T-helper 17 cell (primary cell): Measurements from ENCODE around the gene USP53. TPM values are rescaled to one million over a fixed set of nuclear protein-coding genes. Genes with fewer than 3 reads are reported as not detected.
A peak's percentile ranks its signal among the peaks of the same experiment; 100 is the strongest.

Experiments
- ATAC-seq: fragments of 150-1000 bp; cut with Tn5 transposase; 2 replicates; pipeline ENCODE4 v1.10.0; 2021; ENCODE audit warnings: mild to moderate bottlenecking, moderate library complexity
- DNase-seq, 3 donors: peaks; one replicate each; pipeline versions ENCODE4 v3.0.0 to v3.0.0-alpha.2; 2020 to 2021
- H3K9me3 ChIP-seq: one replicate; pipeline ENCODE4 v1.7.0; 2013; ENCODE audit warnings: low read length, mild to moderate bottlenecking; ENCODE audit not compliant: control insufficient read depth, poor library complexity, severe bottlenecking
- H3K27ac Mint-ChIP-seq: one replicate; pipeline ENCODE4 v1.8.0; 2022; ENCODE audit warnings: mild to moderate bottlenecking, moderate library complexity, mixed read lengths
- H3K27me3 Mint-ChIP-seq: one replicate; pipeline ENCODE4 v1.8.0; 2022; ENCODE audit warnings: mixed read lengths
- H3K36me3 Mint-ChIP-seq: one replicate; pipeline ENCODE4 v1.8.0; 2022; ENCODE audit warnings: low read depth, mixed read lengths
- H3K4me1 Mint-ChIP-seq: one replicate; pipeline ENCODE4 v1.8.0; 2022; ENCODE audit warnings: mild to moderate bottlenecking, mixed read lengths
- H3K4me3 Mint-ChIP-seq: one replicate; pipeline ENCODE4 v1.8.0; 2022; ENCODE audit warnings: mild to moderate bottlenecking, moderate library complexity, mixed read lengths
- total RNA-seq, 4 donors: library from RNA in 2 of 4; stranded (reverse) in 2 of 4; gene quantifications; one replicate each; pipeline ENCODE4 v1.2.3 and lab custom pipeline; 2022 to 2026

Gene USP53
- total RNA-seq, 2 donors from 2014 or later = 22.4 to 22.9 TPM

DNA sequence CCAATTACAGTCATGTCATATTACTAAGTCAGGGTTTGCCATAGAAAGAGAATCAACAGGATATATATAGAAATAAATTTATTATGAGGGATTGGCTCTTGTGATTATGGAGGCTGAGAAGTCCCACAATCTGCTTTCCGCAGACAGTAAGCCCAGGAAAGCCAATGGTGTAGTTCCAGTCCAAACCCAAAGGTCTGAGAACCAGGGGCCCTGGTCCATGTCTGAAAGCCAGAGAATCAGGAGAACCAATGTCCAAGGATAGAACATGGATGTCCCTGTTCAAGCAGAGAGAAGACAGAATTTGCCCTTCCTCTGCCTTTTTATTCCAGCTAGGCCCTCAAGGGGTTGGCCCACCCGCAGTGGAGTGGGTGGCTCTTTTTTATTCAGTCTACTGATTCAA lies 83.8 kb downstream of the USP53 start:
- H3K4me1 Mint-ChIP-seq = peaks cover 29% of the 10 kb centered on the region
- DNase-seq (no peak), ATAC-seq (no peak)
- no peak overlapping the region for H3K4me3 Mint-ChIP-seq
- no peaks in the 10 kb centered on the region for H3K9me3 ChIP-seq
- H3K27me3 Mint-ChIP-seq = no peaks in the 10 kb centered on the region
- peak overlapping the region; percentile 29 for H3K27ac Mint-ChIP-seq
- H3K36me3 Mint-ChIP-seq = peaks cover 4% of the 10 kb centered on the region

DNA sequence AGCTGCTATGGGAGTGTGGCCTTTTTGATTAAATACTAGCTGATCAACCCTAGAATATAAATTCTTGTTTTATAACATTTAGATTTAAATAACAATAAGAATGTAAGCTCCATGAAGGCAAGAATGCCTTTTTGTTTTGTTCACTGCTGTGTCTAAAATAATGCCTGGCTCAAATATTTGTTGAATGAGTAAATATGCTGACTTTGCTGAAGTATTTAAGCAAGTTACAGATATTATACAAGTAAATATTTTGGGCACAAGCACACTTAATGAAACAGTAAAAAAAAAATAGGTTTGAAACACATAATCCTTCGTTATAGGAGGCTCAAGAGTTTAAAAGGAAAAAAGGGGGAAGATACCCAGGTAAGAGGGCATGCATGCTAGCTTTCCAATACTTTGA lies 85.3 kb downstream of the USP53 start:
- no peaks in the 10 kb centered on the region for H3K27me3 Mint-ChIP-seq
- peak overlapping the region; percentile 100 for H3K27ac Mint-ChIP-seq
- H3K4me1 Mint-ChIP-seq = peaks cover 31% of the 10 kb centered on the region
- no peak overlapping the region for H3K4me3 Mint-ChIP-seq
- H3K9me3 ChIP-seq = no peaks in the 10 kb centered on the region
- ATAC-seq (no peak), DNase-seq (no peak)
- peaks cover 4% of the 10 kb centered on the region for H3K36me3 Mint-ChIP-seq

DNA sequence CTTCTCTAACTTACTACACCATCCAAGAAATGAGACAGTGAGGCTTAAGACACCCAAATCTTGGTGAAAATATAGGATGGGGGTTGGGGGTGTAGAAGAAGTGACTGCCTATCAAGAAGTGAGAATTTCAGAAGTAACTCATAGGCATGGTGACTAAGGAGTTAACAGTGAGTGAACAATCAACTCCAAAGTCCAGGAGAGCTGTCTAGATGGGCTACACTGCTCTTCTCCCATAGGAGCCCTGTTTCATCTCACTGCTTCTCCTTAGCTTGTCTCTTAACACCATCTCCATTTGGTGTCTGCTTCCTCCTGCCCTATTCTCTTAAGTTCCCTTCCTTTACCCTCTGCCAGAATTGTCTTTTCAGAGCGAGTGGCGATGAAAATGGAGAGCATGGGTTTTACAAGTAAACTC lies 86.8 kb downstream of the USP53 start:
- H3K27me3 Mint-ChIP-seq = no peaks in the 10 kb centered on the region
- DNase-seq (no peak), ATAC-seq (no peak)
- H3K4me3 Mint-ChIP-seq = peak overlapping the region; percentile 98
- H3K27ac Mint-ChIP-seq = peak overlapping the region; percentile 100
- H3K4me1 Mint-ChIP-seq = peaks cover 31% of the 10 kb centered on the region
- peaks cover 6% of the 10 kb centered on the region for H3K36me3 Mint-ChIP-seq
- no peaks in the 10 kb centered on the region for H3K9me3 ChIP-seq

DNA sequence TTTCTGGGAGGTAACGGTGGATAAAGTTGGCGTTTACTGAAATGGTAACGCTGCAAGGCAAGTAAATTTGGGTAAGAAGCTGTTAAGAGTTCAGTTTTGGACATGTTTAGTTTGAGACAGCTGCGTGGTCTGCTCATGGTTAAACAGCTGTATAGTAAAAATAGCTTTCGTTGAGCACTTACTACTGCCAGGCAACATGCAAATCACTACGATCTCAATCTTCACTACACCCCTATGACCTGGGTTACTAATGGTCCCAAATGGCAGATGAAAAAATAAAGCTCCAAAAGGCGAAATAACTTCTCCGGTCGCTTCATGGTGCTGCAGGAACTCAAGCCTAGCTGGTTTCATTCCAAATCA lies 87.2 kb downstream of the USP53 start:
- Mint-ChIP-seq H3K27ac (peak overlapping the region; percentile 100), H3K27me3 (no peaks in the 10 kb centered on the region), H3K4me3 (peak overlapping the region; percentile 98), H3K4me1 (peaks cover 31% of the 10 kb centered on the region), H3K36me3 (peaks cover 6% of the 10 kb centered on the region)
- ATAC-seq (peak; percentile 9), DNase-seq (no peak)
- no peaks in the 10 kb centered on the region for H3K9me3 ChIP-seq

DNA sequence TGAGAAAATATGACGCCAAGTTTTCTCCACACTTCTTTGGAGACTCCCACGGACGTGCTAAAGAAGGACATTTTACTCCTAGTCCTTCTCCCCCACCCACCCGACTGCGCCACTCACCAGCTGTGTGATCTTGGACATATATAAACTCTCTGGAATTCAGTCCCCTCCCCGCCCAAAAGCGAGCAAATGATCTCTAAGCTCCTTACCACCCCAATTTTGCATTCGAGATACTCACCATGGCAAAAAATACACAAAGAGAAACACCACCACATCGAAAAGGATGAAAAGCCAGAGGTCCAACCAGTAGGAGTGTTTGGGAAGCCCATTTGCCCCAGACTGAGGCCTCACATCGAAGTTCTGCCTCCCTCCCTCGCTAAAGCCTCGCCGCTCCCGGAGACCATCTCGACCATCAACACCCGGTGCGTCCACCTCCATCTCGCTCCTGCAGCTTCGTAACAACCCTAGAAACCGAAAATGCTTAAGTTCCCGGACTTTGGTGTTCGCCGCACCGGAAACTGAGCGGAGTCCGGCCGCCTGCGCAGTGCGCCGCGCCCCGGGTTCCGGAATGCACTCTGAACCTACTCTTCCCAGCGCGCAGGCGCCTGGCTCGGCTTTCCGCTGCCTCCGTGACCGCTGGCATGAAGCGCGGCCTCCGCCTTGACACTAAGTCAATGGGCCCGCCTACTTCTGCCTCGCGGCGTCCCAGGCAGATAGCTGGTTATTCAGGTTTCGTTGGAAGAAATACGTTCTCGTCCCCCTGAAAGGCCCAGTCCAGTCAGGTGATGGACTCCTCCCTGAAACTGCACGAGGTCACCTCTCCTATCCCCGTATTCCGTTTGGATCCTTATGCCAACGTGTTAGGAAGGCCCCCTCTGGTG lies 87.8 kb downstream of the USP53 start:
- Mint-ChIP-seq H3K36me3 (peaks cover 6% of the 10 kb centered on the region), H3K4me3 (peak overlapping the region; percentile 98), H3K4me1 (peaks cover 31% of the 10 kb centered on the region), H3K27me3 (no peaks in the 10 kb centered on the region), H3K27ac (peak overlapping the region; percentile 100)
- peak; percentile 96 for ATAC-seq
- no peaks in the 10 kb centered on the region for H3K9me3 ChIP-seq
- DNase-seq = peak; percentile 79 to 83 (median 81)

DNA sequence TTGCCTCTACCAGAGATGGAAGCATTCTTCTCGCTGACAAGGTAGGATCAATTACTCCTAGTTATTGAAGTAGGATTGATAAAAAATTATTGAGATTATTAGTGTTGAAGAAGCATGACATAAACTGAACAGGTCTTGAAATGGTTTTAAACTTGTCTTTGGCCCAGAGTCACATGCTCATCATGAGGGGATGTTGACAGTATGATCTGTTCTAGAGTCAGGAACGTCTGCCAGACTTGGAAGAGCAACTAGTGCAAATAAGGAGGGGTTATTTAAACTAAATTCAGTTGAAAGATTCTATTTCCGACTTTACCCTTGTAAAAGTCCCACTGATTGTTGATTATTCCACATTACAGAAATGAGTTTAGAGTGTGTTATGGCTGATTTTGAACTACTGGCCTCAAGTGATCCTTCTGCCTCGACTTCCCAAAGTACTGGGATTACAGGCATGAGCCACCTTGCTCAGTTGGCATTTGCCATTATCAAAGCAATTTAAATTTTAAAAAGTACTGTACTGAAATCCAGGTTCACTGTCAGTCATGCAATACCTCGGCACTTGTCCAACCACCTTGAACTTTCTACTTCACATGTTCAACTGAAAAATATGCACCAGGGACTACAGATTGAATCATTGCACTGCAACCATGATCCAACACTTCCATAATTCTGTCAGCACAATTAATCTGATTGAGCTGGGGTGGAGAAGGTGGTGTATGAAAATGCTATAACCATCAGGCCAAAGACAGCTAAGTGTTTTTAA lies 89.7 kb downstream of the USP53 start:
- H3K36me3 Mint-ChIP-seq = peaks cover 4% of the 10 kb centered on the region
- H3K27ac Mint-ChIP-seq = no peak overlapping the region

DNA sequence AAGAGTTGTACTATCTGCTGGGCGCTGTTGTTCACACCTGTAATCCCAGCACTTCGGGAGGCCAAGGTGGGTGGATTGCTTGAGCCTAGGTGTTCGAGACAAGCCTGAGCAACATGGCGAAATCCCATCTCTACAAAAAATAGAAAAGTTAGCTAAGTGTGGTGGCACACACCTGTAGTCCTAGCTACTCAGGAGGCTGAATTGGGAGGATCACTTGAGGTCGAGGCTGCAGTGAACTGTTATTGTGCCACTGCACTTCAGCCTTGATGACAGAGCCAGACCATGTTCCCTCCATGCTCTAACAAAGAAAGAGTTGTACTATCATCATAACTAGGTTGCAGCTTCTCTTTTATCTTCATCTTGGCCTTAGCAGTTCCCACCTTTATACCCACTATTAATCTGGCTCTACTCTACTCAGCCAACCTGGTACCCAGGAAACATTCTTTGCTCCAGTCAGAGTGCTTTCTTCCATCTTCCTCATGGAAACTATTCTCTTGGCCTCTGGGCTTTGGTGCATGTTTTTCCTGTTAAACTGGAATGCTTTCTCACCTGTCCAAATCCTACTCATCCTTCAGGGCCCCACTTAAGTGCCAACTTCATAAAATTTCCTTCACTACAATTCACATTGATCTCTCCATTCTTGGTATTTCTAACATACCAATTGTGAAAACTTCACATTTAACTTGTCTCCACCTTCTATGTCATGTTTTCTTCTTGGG lies 91.2 kb downstream of the USP53 start:
- no peak overlapping the region for H3K27ac Mint-ChIP-seq
- H3K4me3 Mint-ChIP-seq = no peak overlapping the region
- no peaks in the 10 kb centered on the region for H3K9me3 ChIP-seq
- no peak for ATAC-seq
- DNase-seq = no peak
- peaks cover 4% of the 10 kb centered on the region for H3K36me3 Mint-ChIP-seq
- peaks cover 28% of the 10 kb centered on the region for H3K4me1 Mint-ChIP-seq
- H3K27me3 Mint-ChIP-seq = no peaks in the 10 kb centered on the region

More for the DNA sequence above, 89.7 kb downstream of the USP53 start:
- H3K4me3 Mint-ChIP-seq = no peak overlapping the region
- no peak for ATAC-seq
- no peaks in the 10 kb centered on the region for H3K27me3 Mint-ChIP-seq
- H3K9me3 ChIP-seq = no peaks in the 10 kb centered on the region
- no peak for DNase-seq
- peaks cover 36% of the 10 kb centered on the region for H3K4me1 Mint-ChIP-seq

DNA sequence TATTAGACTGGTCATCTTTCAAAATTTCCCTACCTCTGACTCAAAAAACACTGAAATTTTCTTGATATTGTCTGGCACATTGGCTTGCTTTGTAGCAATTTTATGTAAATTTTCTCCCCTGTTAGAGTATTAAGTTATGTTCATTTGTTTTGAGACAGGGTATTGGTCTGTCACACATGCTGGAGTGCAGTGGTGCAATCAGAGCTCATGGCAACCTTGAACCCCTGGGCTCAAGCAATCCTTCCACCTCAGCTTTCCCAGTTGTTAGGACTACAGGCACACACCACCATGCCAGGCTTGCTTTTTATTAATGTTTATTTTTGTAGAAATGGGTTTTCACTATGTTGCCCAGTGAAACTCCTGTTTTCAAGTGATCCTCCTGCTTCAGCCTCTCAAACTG lies 91.9 kb downstream of the USP53 start:
- no peak for ATAC-seq
- no peak overlapping the region for H3K27ac Mint-ChIP-seq

DNA sequence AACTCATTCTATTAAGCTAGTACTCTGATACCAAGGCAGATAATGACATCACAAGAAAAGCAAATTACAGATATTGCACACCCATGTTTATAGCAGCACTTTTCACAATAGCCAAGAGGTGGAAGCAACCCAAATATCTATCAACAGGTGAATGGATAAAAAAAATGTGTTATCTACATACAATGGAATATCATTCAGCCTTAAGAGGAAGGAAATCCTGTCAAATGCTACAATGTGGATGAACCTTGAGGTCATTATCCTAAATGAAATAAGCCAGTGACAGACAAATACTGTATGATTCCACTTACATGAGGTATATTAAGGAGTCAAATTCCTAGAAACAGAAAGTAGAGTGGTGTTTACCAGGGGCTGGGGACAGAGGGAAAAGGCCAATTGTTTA lies 95.1 kb downstream of the USP53 start:
- Mint-ChIP-seq H3K4me1 (peaks cover 8% of the 10 kb centered on the region), H3K27me3 (peaks cover 11% of the 10 kb centered on the region)

More for the DNA sequence above, 91.9 kb downstream of the USP53 start:
- DNase-seq = no peak
- Mint-ChIP-seq H3K36me3 (peaks cover 4% of the 10 kb centered on the region), H3K4me1 (peaks cover 22% of the 10 kb centered on the region), H3K4me3 (no peak overlapping the region), H3K27me3 (no peaks in the 10 kb centered on the region)
- H3K9me3 ChIP-seq = no peaks in the 10 kb centered on the region

DNA sequence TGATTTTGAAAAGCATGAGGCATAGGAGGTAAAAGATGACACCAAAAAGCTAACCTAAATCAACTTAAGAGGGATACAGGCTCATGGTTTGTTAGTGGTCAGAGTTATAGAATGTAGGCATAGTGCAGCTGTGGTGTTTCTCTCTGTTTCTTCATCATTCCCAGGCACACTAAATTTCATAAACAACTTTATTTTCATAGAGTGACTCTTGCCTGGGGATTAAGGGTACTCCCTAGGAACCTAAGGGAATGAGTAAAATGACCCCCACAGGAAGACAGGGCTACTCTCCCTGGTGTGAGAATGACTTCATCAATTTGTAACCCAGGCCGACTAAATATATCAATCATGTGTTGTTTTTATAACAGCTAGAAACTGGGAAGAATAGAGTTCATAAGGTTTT lies 98.3 kb downstream of the USP53 start:
- no peak overlapping the region for H3K4me3 Mint-ChIP-seq
- peaks cover 40% of the 10 kb centered on the region for H3K27me3 Mint-ChIP-seq
- ATAC-seq (no peak), DNase-seq (no peak)
- H3K4me1 Mint-ChIP-seq = peaks cover 11% of the 10 kb centered on the region
- no peak overlapping the region for H3K27ac Mint-ChIP-seq
- H3K36me3 Mint-ChIP-seq = peaks cover 2% of the 10 kb centered on the region
- H3K9me3 ChIP-seq = no peaks in the 10 kb centered on the region

More for the DNA sequence above, 95.1 kb downstream of the USP53 start:
- H3K27ac Mint-ChIP-seq = no peak overlapping the region
- no peak for ATAC-seq
- no peak for DNase-seq
- H3K9me3 ChIP-seq = no peaks in the 10 kb centered on the region
- H3K4me3 Mint-ChIP-seq = no peak overlapping the region
- H3K36me3 Mint-ChIP-seq = peaks cover 2% of the 10 kb centered on the region

DNA sequence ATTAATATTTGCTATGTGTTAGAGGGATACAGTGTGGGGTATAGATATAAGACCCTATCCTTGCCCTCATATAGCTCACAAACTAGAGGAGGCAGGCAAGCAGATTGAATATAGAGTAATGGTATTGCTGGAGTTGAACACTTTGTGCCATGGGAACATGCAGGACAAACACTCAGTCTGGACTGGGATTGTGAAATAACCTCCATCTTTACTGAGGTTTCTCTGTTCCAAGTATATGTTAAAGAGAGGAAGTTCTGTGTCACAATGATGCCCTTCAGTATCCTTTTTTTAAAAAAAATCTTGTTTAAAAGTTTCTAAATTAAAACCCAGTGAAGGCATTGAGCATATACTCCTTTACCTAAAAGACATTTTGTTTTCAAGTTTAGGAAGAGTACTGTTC lies 100.7 kb downstream of the USP53 start:
- no peak overlapping the region for H3K4me3 Mint-ChIP-seq
- peaks cover 2% of the 10 kb centered on the region for H3K36me3 Mint-ChIP-seq
- no peak for ATAC-seq

DNA sequence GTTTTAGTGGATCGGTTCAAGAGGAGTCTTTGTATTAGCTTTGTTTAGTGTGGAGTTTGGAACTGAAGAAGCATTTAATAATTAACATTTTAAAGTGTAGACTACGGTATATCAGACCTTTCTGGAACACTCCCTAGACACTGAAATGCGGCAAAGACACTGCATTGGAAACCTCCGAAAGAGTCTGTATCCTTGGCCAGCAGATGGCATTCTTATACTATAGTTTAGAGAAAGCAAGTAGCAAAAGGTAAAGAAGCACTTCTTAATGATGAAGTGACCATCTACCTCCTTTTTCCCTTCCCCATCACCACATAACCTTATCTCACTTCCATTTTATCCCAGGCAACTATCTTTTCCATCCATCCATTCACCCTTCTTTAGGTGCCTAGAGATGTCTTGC lies 101.8 kb downstream of the USP53 start:
- H3K36me3 Mint-ChIP-seq = peaks cover 2% of the 10 kb centered on the region
- no peak for DNase-seq
- peak; percentile 69 for ATAC-seq

More for the DNA sequence above, 100.7 kb downstream of the USP53 start:
- H3K4me1 Mint-ChIP-seq = peaks cover 3% of the 10 kb centered on the region
- peaks cover 49% of the 10 kb centered on the region for H3K27me3 Mint-ChIP-seq
- H3K9me3 ChIP-seq = no peaks in the 10 kb centered on the region
- DNase-seq = no peak
- no peak overlapping the region for H3K27ac Mint-ChIP-seq

DNA sequence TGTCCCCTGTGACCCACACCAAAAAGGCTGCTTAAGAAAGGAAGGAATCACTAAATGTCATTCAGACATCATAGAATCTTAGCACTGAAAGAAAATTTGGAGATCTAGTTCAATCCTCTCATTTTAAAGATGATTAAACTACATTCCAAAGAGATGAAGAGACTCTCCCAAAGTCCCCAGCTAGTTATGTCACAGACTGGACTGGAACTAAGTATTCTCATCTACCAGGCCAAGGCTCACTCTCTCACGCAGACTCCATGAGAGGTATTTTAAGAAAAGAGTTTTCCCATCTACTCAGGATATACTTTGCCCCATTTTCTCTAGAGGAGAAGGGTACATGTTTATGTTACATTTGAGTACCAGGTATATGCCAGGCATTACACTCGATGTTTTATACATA lies 102.5 kb downstream of the USP53 start:
- Mint-ChIP-seq H3K4me3 (no peak overlapping the region), H3K27me3 (peaks cover 49% of the 10 kb centered on the region), H3K4me1 (peaks cover 3% of the 10 kb centered on the region), H3K36me3 (peaks cover 2% of the 10 kb centered on the region), H3K27ac (peak overlapping the region; percentile 32)
- ATAC-seq (no peak), DNase-seq (no peak)
- H3K9me3 ChIP-seq = no peaks in the 10 kb centered on the region

More for the DNA sequence above, 101.8 kb downstream of the USP53 start:
- no peaks in the 10 kb centered on the region for H3K9me3 ChIP-seq
- Mint-ChIP-seq H3K27me3 (peaks cover 49% of the 10 kb centered on the region), H3K4me1 (peaks cover 3% of the 10 kb centered on the region), H3K4me3 (no peak overlapping the region), H3K27ac (peak overlapping the region; percentile 32)
